Activated CD8-positive, alpha-beta memory T cell treated with anti-CD3 and anti-CD28 coated beads for 4 hours (primary cell): ENCODE measurements around the gene TMEM43.

Source experiments
- DNase-seq, 2 donors: peaks; one replicate each; pipeline ENCODE4 v3.0.0-alpha.2; 2020; ENCODE audit warnings: low read depth in 2 of 2

TMEM43 gene

GRCh38 chr3:14138109-14138877, 13.4 kb downstream of the TMEM43 start:
- no peak for DNase-seq

GRCh38 chr3:14138878-14139655, 14.2 kb downstream of the TMEM43 start:
- no peak for DNase-seq

GRCh38 chr3:14139771-14140170, 14.9 kb downstream of the TMEM43 start:
- DNase-seq = no peak

GRCh38 chr3:14140668-14141067, 15.8 kb downstream of the TMEM43 start:
- DNase-seq = no peak

GRCh38 chr3:14141144-14141543, 16.3 kb downstream of the TMEM43 start:
- no peak for DNase-seq

- DNase-seq = no peak
Measured at GRCh38 chr3:14141602-14142341, 16.9 kb downstream of the TMEM43 start.

GRCh38 chr3:14142567-14143270, 17.9 kb downstream of the TMEM43 start:
- peak in 1 of 2 donors; percentile 28 for DNase-seq

- DNase-seq = no peak
Measured at GRCh38 chr3:14143271-14144225, 18.7 kb downstream of the TMEM43 start.

GRCh38 chr3:14144423-14145075, 19.7 kb downstream of the TMEM43 start:
- DNase-seq = peak; percentile 34 to 62

- DNase-seq = no peak
Measured at GRCh38 chr3:14145236-14145635, 20.4 kb downstream of the TMEM43 start.

GRCh38 chr3:14145670-14146380, 21.0 kb downstream of the TMEM43 start:
- DNase-seq = no peak

GRCh38 chr3:14146381-14147065, 21.7 kb downstream of the TMEM43 start:
- DNase-seq = no peak

- DNase-seq = no peak
Measured at GRCh38 chr3:14147066-14147435, 22.2 kb downstream of the TMEM43 start.

GRCh38 chr3:14147617-14148016, 22.8 kb downstream of the TMEM43 start:
- DNase-seq = no peak

GRCh38 chr3:14148041-14148985, 23.5 kb downstream of the TMEM43 start:
- DNase-seq = no peak

GRCh38 chr3:14150078-14150477, 25.2 kb downstream of the TMEM43 start:
- DNase-seq = no peak

- no peak for DNase-seq
Measured at GRCh38 chr3:14150491-14151230, 25.8 kb downstream of the TMEM43 start.
